ENCODE results near the gene MLLT11. TPM values are rescaled to one million over a fixed set of nuclear protein-coding genes. Genes with fewer than 3 reads are reported as not detected.

The MLLT11 gene
- total and polyA plus RNA-seq, 11 donors = 4.8 to 54.1 (median 20.5) TPM

DNA sequence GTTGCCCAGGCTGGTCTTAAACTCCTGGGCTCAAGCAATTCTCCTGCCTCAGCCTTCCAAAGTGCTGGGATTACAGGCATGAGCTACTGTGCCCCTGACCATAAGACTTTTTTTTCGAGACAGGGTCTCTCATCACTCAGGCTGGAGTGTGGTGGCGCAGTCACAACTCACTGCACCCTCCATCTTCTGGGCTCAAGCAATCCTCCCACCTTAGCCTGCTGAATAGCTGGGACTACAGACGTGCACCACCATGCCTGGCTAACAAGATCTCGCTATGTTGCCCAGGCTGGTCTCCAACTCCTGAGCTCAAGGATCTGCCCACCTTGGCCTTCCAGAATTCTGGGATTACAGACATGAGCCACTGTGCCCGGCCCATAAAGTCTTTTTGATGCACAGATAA is 10.7 kb upstream of the MLLT11 start:
- ATAC-seq (no peak), DNase-seq (no peak)
- Histone ChIP-seq H3K36me3 (peaks cover 2 to 50% (median 32%) of the 10 kb centered on the region in 9 donors), H3K4me3 (peak overlapping the region in 1 of 12 donors; percentile 10), H3K4me1 (peaks cover 0 to 46% (median 19%) of the 10 kb centered on the region in 12 donors), H3K27ac (peak overlapping the region in 1 of 12 donors; percentile 95), H3K9me3 (no peaks in the 10 kb centered on the region), H3K27me3 (no peaks in the 10 kb centered on the region)
- WGBS, 4 donors = 83 to 94% (median 92%) methylated on average over 5 of the region's 5 CpGs
- TF ChIP-seq, protein P1, sequence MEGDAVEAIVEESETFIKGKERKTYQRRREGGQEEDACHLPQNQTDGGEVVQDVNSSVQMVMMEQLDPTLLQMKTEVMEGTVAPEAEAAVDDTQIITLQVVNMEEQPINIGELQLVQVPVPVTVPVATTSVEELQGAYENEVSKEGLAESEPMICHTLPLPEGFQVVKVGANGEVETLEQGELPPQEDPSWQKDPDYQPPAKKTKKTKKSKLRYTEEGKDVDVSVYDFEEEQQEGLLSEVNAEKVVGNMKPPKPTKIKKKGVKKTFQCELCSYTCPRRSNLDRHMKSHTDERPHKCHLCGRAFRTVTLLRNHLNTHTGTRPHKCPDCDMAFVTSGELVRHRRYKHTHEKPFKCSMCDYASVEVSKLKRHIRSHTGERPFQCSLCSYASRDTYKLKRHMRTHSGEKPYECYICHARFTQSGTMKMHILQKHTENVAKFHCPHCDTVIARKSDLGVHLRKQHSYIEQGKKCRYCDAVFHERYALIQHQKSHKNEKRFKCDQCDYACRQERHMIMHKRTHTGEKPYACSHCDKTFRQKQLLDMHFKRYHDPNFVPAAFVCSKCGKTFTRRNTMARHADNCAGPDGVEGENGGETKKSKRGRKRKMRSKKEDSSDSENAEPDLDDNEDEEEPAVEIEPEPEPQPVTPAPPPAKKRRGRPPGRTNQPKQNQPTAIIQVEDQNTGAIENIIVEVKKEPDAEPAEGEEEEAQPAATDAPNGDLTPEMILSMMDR (IDR thresholded peaks at IDR 0.05) = no peak
- TF ChIP-seq POLR2A (IDR thresholded peaks at IDR 0.05) = no peak
- intact Hi-C loops (cut with DNase I) = loop anchor here in 1 of 10 donors (5.0 kb wide), 1 partner anchor 42 kb away; the partner anchor contains the start of genes MINDY1 and PRUNE1

DNA sequence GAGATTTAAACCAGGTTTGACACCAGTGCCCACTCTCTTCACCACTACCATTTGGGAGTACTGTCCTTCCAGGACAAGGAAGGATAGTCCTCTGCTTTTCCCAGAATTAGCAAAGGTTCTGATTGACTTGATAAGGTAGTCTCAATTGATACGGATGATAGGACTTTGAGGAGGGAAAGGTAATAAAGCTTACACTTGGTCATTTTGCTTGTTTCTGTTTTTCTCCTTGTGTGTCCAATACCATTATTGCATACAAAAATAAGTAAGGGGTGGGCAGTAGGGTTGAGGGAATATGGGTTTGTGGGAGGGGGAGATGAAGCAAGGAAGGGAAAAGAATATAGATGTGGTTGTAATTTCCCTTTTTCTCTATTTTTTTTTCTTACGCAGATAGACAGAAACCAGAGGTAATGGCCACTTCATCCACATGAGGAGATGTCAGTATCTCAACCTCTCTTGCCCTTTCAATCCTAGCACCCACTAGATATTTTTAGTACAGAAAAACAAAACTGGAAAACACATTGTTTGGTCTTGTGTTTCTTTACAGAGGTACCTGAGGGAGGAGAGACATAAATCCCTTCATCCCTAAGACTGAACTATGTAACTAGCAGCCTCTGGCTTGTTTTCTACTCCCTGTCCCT is 10.0 kb upstream of the MLLT11 start:
- H3K9me3 ChIP-seq = no peaks in the 10 kb centered on the region
- H3K4me3 ChIP-seq = no peak overlapping the region
- 82 to 88% (median 85%) methylated on average over 2 of the region's 2 CpGs for WGBS, 4 donors
- DNase-seq (no peak), ATAC-seq (no peak)
- H3K27ac ChIP-seq = peak overlapping the region in 3 of 12 donors; percentile 1 to 95 (median 24)
- peaks cover 0 to 53% (median 20%) of the 10 kb centered on the region in 12 donors for H3K4me1 ChIP-seq
- intact Hi-C loops (cut with DNase I) = no loop called here
- peaks cover 2 to 58% (median 39%) of the 10 kb centered on the region in 9 donors for H3K36me3 ChIP-seq
- TF ChIP-seq, protein P1 (IDR thresholded peaks at IDR 0.05) = no peak
- TF ChIP-seq POLR2A (IDR thresholded peaks at IDR 0.05) = peak in 1 of 2 donors; percentile 3
- no peaks in the 10 kb centered on the region for H3K27me3 ChIP-seq

DNA sequence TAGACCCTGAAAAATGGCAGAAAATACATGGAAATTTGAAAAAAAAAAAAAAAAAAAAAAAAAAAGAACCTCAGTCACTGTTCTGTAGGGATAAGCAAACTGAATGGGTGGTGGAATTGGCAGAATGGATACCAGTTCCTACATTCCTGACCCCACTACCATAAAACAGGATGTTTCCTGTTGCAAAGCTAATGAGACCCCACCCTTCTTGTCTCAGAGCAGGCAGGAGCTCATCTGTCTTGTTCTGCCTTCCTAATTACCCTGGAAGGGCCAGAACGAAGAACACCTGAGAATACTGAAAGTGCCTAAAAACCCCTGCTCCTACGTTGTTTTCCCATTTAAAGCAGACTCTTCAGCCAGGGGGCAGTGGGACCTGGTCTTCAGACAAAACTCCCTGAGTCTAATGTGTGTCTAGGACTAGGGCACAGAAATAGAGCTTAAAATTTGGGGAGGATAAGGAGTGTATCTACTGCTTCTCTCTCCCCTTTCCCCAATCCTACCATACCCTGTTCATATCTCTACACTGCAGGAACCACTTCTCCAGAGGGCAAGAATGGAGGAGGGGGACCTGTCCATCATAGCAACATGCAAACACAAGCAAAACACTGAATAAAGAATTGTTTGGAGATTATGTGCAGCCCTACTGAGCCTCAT is 8.7 kb upstream of the MLLT11 start:
- no peak for TF ChIP-seq POLR2A (IDR thresholded peaks at IDR 0.05)
- TF ChIP-seq, protein P1 (IDR thresholded peaks at IDR 0.05) = no peak
- Histone ChIP-seq H3K27me3 (no peaks in the 10 kb centered on the region), H3K4me3 (no peak overlapping the region), H3K27ac (peak overlapping the region in 1 of 12 donors; percentile 56), H3K4me1 (peaks cover 0 to 66% (median 29%) of the 10 kb centered on the region in 12 donors), H3K36me3 (peaks cover 2 to 71% (median 52%) of the 10 kb centered on the region in 9 donors), H3K9me3 (no peaks in the 10 kb centered on the region)
- DNase-seq (no peak), ATAC-seq (no peak)
- 64 to 79% (median 72%) methylated on average over 2 of the region's 2 CpGs for WGBS, 4 donors
- intact Hi-C loops (cut with DNase I) = no loop called here

DNA sequence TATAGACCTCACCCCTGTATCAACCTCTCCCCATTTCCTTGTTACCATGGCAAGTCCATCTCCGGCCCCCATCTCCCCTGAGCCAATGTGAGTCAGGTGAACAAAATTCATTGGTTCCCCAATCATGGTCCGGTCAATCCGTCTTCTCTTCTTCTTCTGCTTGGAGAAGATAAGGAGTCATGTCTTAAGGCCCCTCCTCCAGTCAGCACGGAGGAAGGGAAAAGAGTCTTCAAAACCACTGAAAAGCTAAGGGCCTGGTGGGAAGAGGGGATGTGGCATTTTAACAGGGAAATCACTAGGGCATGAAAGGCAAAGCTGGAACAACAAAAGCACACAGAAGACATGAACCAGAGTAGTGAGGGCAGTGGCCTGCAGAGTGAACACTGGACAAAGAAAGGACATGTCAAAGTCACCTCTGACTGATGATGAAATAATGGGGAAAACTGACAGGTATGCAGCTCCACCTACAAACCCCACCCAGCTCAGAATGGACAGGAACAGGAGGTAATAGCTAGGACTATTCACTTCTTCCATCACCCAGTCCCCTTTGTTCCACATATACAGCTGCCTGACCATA is 5.1 kb upstream of the MLLT11 start:
- peaks cover 2 to 72% (median 57%) of the 10 kb centered on the region in 9 donors for H3K36me3 ChIP-seq
- H3K4me1 ChIP-seq = peaks cover 8 to 64% (median 32%) of the 10 kb centered on the region in 12 donors
- intact Hi-C loops (cut with DNase I) = loop anchor here in 5 of 10 donors (5.0 kb wide), 2 partner anchors 33 to 48 kb away; partner anchors contain the start of genes MINDY1 (in 4 of the 5) and PRUNE1 (in 4 of the 5)
- peak overlapping the region in 3 of 12 donors; percentile 94 to 98 (median 96) for H3K27ac ChIP-seq
- no peaks in the 10 kb centered on the region for H3K9me3 ChIP-seq
- no peaks in the 10 kb centered on the region for H3K27me3 ChIP-seq
- TF ChIP-seq, protein P1 (IDR thresholded peaks at IDR 0.05) = no peak
- no peak for TF ChIP-seq POLR2A (IDR thresholded peaks at IDR 0.05)
- ATAC-seq (no peak), DNase-seq (no peak)
- WGBS, 4 donors = 76 to 90% (median 83%) methylated on average over 4 of the region's 4 CpGs
- peak overlapping the region in 1 of 12 donors; percentile 94 for H3K4me3 ChIP-seq

All from heart left ventricle (tissue), 16 donors.